ENCODE measurements around the gene OXER1. TPM values are rescaled to one million over a fixed set of nuclear protein-coding genes. Genes with fewer than 3 reads are reported as not detected.

OXER1 gene
- polyA plus RNA-seq, 1 donor (not counting 4 experiments of a cell fraction or from before 2014, with no cell fraction given): not detected

- H3K9me1 ChIP-seq (ENCODE audit: control insufficient read depth, extremely low read depth, insufficient read depth, low read length): no peaks in the 10 kb centered on the region
- dilution Hi-C loops (cut with MboI; ENCODE audit: extremely low pct_ligation_motif_present, low sequenced_read_pairs): no loop called here
- no peaks in the 10 kb centered on the region for H3K36me3 ChIP-seq (ENCODE audit: control insufficient read depth in 2 of 2, extremely low read depth in 1 of 2, insufficient read depth in 2 of 2, low read length in 2 of 2)
- peaks cover 13% of the 10 kb centered on the region for H3K4me1 ChIP-seq (ENCODE audit: control insufficient read depth, extremely low read depth, insufficient read depth, low read length)
- peak overlapping the region in 1 of 3 experiments; percentile 2 for H3K4me3 ChIP-seq (ENCODE audit: control insufficient read depth in 2 of 3, extremely low read depth in 1 of 3, insufficient read depth in 2 of 3, low read depth in 1 of 3, low read length in 3 of 3)
- peak overlapping the region; percentile 53 for H3K4me2 ChIP-seq (ENCODE audit: control insufficient read depth, extremely low read depth, insufficient read depth, low read depth, low read length)
- TF ChIP-seq, protein P1, sequence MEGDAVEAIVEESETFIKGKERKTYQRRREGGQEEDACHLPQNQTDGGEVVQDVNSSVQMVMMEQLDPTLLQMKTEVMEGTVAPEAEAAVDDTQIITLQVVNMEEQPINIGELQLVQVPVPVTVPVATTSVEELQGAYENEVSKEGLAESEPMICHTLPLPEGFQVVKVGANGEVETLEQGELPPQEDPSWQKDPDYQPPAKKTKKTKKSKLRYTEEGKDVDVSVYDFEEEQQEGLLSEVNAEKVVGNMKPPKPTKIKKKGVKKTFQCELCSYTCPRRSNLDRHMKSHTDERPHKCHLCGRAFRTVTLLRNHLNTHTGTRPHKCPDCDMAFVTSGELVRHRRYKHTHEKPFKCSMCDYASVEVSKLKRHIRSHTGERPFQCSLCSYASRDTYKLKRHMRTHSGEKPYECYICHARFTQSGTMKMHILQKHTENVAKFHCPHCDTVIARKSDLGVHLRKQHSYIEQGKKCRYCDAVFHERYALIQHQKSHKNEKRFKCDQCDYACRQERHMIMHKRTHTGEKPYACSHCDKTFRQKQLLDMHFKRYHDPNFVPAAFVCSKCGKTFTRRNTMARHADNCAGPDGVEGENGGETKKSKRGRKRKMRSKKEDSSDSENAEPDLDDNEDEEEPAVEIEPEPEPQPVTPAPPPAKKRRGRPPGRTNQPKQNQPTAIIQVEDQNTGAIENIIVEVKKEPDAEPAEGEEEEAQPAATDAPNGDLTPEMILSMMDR (optimal IDR thresholded peaks at IDR 0.05 in 1 of 3, IDR thresholded peaks at IDR 0.05 in 1 of 3, conservative IDR thresholded peaks at IDR 0.05 in 1 of 3; ENCODE audit: extremely low read depth in 1 of 3, insufficient read depth in 2 of 3, low read length in 3 of 3): no peak
- TF ChIP-seq EZH2 (IDR thresholded peaks at IDR 0.05; ENCODE audit: low read length): no peak
- peaks cover 13% of the 10 kb centered on the region for H3K27me3 ChIP-seq (ENCODE audit: control insufficient read depth, extremely low read depth, insufficient read depth, low read length)
- H3K27ac ChIP-seq (ENCODE audit: control insufficient read depth, insufficient read depth, low read length): no peak overlapping the region
- peak overlapping the region; percentile 6 for H3K9ac ChIP-seq (ENCODE audit: control insufficient read depth, extremely low read depth, insufficient read depth, low read length)
- no peaks in the 10 kb centered on the region for H4K20me1 ChIP-seq (ENCODE audit: control insufficient read depth, extremely low read depth, insufficient read depth, low read length)
- H3K9me3 ChIP-seq (ENCODE audit: control insufficient read depth, low read depth, low read length): no peaks in the 10 kb centered on the region
- FAIRE-seq: no peak
- H3K79me2 ChIP-seq (ENCODE audit: control insufficient read depth, insufficient read depth, low read length): no peaks in the 10 kb centered on the region
- H2AFZ ChIP-seq (ENCODE audit: control insufficient read depth, low read length): peak overlapping the region; percentile 66
- DNase-seq (ENCODE audit: low read depth, low spot score): no peak
These were observed 32.7 kb upstream of the OXER1 start for GRCh38 chr2:42796427-42797248.

- H3K4me3 ChIP-seq (ENCODE audit: control insufficient read depth in 2 of 3, extremely low read depth in 1 of 3, insufficient read depth in 2 of 3, low read depth in 1 of 3, low read length in 3 of 3): peak overlapping the region in 1 of 3 experiments; percentile 2
- peak overlapping the region; percentile 11 for H2AFZ ChIP-seq (ENCODE audit: control insufficient read depth, low read length)
- H3K79me2 ChIP-seq (ENCODE audit: control insufficient read depth, insufficient read depth, low read length): no peaks in the 10 kb centered on the region
- H3K27me3 ChIP-seq (ENCODE audit: control insufficient read depth, extremely low read depth, insufficient read depth, low read length): peaks cover 13% of the 10 kb centered on the region
- peaks cover 10% of the 10 kb centered on the region for H3K4me1 ChIP-seq (ENCODE audit: control insufficient read depth, extremely low read depth, insufficient read depth, low read length)
- DNase-seq (ENCODE audit: low read depth, low spot score): peak; percentile 62
- no peak overlapping the region for H3K9ac ChIP-seq (ENCODE audit: control insufficient read depth, extremely low read depth, insufficient read depth, low read length)
- no peaks in the 10 kb centered on the region for H4K20me1 ChIP-seq (ENCODE audit: control insufficient read depth, extremely low read depth, insufficient read depth, low read length)
- no peak for TF ChIP-seq EZH2 (IDR thresholded peaks at IDR 0.05; ENCODE audit: low read length)
- TF ChIP-seq, protein P1 (optimal IDR thresholded peaks at IDR 0.05 in 1 of 3, IDR thresholded peaks at IDR 0.05 in 1 of 3, conservative IDR thresholded peaks at IDR 0.05 in 1 of 3; ENCODE audit: extremely low read depth in 1 of 3, insufficient read depth in 2 of 3, low read length in 3 of 3): no peak
- peak; percentile 91 for FAIRE-seq
- no peaks in the 10 kb centered on the region for H3K9me1 ChIP-seq (ENCODE audit: control insufficient read depth, extremely low read depth, insufficient read depth, low read length)
- dilution Hi-C loops (cut with MboI; ENCODE audit: extremely low pct_ligation_motif_present, low sequenced_read_pairs): no loop called here
- H3K27ac ChIP-seq (ENCODE audit: control insufficient read depth, insufficient read depth, low read length): no peak overlapping the region
- no peaks in the 10 kb centered on the region for H3K9me3 ChIP-seq (ENCODE audit: control insufficient read depth, low read depth, low read length)
- no peaks in the 10 kb centered on the region for H3K36me3 ChIP-seq (ENCODE audit: control insufficient read depth in 2 of 2, extremely low read depth in 1 of 2, insufficient read depth in 2 of 2, low read length in 2 of 2)
- H3K4me2 ChIP-seq (ENCODE audit: control insufficient read depth, extremely low read depth, insufficient read depth, low read depth, low read length): peak overlapping the region; percentile 53
These were observed 31.9 kb upstream of the OXER1 start for GRCh38 chr2:42795841-42796301.
